ENCODE data around the gene NKAPD1.
"Not testable (repeated sequence)": the region's sequence is repeated elsewhere in the genome, so short reads cannot be mapped to it uniquely, and the experiment has no call there.

Gene NKAPD1, protein sequence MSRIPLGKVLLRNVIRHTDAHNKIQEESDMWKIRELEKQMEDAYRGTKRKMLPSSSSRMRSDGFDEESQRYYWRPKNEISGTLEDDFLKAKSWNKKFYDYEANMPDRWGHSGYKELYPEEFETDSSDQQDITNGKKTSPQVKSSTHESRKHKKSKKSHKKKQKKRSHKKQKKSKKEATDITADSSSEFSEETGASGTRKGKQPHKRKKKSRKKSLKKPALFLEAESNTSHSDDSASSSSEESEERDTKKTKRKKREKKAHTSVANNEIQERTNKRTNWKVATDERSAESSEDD
- long read RNA-seq, donor 1, transcript NKAPD1-202 (6 exons, 3,669 nt), result major isoform, 12 of 13 reads
- long read RNA-seq, donor 1, partial matches to known transcripts, result 0 of 13 reads
- long read RNA-seq, donor 1, other reads (novel, unspliced or antisense), result 0 of 13 reads
- long read RNA-seq, donor 2, partial matches to known transcripts, result 307 of 330 reads
- long read RNA-seq, donor 2, other reads (novel, unspliced or antisense), result 14 of 330 reads
- long read RNA-seq, donor 3, transcript NKAPD1-202 (6 exons, 3,669 nt), result major isoform, 5 of 6 reads
- long read RNA-seq, donor 3, partial matches to known transcripts, result 0 of 6 reads
- long read RNA-seq, donor 3, other reads (novel, unspliced or antisense), result 0 of 6 reads
- long read RNA-seq, donor 4, transcript NKAPD1-202 (6 exons, 3,669 nt), result major isoform, 5 of 6 reads
- long read RNA-seq, donor 4, partial matches to known transcripts, result 0 of 6 reads
- long read RNA-seq, donor 4, other reads (novel, unspliced or antisense), result 0 of 6 reads
- long read RNA-seq, donor 5, transcript NKAPD1-202 (6 exons, 3,669 nt), result major isoform, 11 of 17 reads
- long read RNA-seq, donor 5, partial matches to known transcripts, result 0 of 17 reads
- long read RNA-seq, donor 5, other reads (novel, unspliced or antisense), result 0 of 17 reads
- long read RNA-seq, donor 6, transcript NKAPD1-202 (6 exons, 3,669 nt), result major isoform, 14 of 16 reads
- long read RNA-seq, donor 6, partial matches to known transcripts, result 0 of 16 reads
- long read RNA-seq, donor 6, other reads (novel, unspliced or antisense), result 0 of 16 reads
- long read RNA-seq, donor 7, transcript NKAPD1-202 (6 exons, 3,669 nt), result major isoform, 17 of 32 reads
- long read RNA-seq, donor 7, partial matches to known transcripts, result 11 of 32 reads
- long read RNA-seq, donor 7, other reads (novel, unspliced or antisense), result 0 of 32 reads
- long read RNA-seq, donor 8, transcript NKAPD1-202 (6 exons, 3,669 nt), result major isoform, 8 of 9 reads
- long read RNA-seq, donor 8, partial matches to known transcripts, result 0 of 9 reads
- long read RNA-seq, donor 8, other reads (novel, unspliced or antisense), result 0 of 9 reads

DNA sequence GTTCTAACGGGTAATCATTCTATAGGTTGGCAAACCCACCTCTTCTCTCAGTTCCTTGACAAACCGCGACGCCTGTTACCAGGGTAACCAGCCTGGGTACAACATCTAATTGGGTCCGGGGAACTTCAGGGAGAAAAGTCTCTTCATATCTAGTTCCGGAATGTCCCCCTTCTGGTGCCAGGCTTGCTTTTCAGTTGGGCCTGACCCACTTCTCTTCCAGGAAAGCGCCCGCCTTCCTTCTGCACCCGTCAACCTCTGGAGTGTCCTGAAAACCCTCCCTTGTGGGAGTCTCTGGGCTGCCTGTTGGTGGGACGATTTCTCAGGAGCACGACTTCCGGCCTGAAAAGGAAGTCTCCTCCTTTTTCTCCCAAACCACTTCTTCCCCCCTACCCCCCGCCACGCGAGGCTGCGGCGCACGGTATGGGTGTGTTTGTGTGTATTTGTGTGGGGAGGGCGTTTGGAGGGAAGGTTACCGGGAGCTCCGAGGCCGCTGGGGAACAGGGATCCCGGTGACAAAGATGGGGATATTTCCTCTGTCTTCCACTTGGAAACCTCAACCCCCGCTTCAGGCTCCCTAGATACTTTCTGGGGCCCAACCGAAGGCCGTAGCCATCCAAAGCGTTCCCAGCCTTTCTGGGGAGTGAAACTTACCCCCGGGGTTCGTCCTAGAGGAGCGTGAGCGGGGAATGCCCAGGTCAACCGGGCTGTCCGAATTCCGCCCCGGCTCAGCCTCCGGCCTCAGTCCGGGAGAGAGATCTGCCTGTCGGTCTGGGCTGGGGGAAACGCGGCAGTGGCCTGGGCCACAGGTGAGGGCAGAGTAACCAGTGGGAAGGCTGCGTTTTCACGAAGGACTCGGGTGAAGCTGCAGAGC lies at the start of gene NKAPD1, which contains the start of gene PIH1D2:
TSS of gene NKAPD1 (plus strand) at position 359 of the 871 bp plus-strand sequence. CDS start 1,276 bp downstream, outside the sequence.
TSS of gene PIH1D2 (minus strand) at position 77 of the 871 bp plus-strand sequence. CDS start 843 bp downstream, outside the sequence.
- peak; percentile 92 for DNase-seq

GRCh38 chr11:112024773-112025678 lies 49.1 kb upstream of the NKAPD1 start, which contains the start of gene DLAT:
DLAT (plus strand) TSS chr11:112025408; CDS start chr11:112025473, 65 bp downstream.
- peak; percentile 95 for DNase-seq

GRCh38 chr11:112025707-112026106 lies 48.4 kb upstream of the NKAPD1 start:
- no peak for DNase-seq

GRCh38 chr11:112026784-112027410 lies 47.2 kb upstream of the NKAPD1 start:
- not testable (repeated sequence) for DNase-seq

GRCh38 chr11:112029460-112029859 lies 44.6 kb upstream of the NKAPD1 start:
- DNase-seq, result no peak

DNA sequence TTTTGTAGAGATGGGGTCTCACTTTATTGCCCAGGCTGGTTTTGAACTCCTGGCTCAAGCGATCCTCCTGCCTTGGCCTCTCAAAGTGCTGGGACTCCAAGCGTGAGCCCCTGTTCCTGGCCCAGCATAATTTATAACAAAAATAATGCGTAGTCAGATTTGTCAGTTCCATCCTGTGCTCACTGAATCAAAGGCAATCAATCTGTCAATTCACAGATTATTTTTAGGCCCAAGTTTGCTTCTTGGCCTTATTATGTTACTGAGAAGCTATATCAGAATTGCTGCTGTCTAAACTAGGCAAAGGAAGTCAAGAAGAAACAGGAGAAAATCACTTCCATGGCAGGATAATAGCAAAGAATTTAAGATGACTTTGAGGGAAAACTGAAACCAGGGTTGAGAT lies 40.2 kb upstream of the NKAPD1 start:
- DNase-seq, result no peak

DNA sequence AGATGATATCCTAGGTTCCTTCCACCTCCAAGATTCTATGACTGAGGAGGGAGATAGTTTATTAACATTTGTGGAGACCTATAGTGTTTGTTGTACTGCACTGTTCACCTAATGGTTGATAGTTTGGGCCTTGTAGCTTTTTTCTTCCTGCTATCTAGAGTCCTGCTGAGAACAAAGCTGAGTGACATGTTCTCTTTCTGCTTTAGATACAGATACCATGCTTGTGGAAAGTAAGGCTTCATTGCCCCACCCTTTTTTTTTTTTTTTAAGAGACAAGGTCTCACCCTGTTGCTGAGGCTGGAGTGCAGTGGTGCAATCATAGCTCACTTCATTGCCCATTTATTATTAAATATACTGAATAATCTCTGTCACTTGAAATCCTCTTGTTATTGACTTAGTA lies 36.6 kb upstream of the NKAPD1 start:
- no peak for DNase-seq

- DNase-seq, result no peak
These were observed 31.7 kb upstream of the NKAPD1 start for GRCh38 chr11:112042161-112042960.

DNA sequence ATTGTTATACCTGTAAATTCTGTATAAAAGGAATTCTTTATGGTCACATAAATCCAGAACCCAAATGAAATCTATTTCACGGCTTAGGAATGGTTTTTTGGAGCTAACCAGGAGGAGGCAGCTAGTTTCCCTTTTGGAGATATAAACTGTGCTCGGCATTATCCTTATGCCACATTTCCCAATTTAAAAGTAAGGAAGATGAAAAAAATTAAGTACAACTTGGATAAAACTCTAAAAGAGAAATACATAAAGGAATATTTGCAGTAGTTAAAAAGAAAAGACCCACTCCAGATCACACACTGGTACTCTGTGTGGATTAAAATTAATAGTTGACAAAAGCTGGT lies 31.2 kb upstream of the NKAPD1 start:
- no peak for DNase-seq

DNA sequence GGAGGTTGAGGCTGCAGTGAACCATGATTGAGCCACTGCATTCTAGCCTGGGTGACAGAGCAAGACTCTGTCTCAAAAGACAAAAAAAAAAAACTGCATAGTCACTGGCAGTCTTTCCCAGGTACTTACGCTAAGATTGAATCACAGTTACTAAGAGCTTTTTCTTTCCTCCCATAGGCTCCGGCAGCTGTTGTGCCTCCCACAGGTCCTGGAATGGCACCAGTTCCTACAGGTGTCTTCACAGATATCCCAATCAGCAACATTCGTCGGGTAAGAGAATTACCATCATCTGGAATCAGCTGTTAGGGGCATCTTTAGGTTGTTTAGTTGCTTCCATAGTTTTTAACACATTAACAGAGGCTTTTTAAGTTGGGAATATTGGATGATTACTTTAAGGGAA lies 29.1 kb upstream of the NKAPD1 start:
- no peak for DNase-seq

DNA sequence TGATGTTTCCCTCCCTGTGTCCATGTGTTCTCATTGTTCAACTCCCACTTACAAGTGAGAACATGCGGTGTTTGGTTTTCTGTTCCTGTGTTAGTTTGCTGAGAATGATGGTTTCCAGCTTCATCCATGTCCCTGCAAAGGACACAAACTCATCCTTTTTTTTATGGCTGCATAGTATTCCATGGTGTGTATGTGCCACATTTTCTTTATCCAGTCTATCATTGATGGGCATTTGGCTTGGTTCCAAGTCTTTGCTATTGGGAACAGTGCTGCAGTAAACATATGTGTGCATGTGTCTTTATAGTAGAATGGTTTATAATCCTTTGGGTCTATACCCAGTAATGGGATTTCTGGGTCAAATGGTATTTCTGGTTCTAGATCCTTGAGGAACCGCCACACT lies 27.5 kb upstream of the NKAPD1 start:
- DNase-seq, result not testable (repeated sequence)

GRCh38 chr11:112048256-112048655 lies 25.8 kb upstream of the NKAPD1 start:
- not testable (repeated sequence) for DNase-seq

DNA sequence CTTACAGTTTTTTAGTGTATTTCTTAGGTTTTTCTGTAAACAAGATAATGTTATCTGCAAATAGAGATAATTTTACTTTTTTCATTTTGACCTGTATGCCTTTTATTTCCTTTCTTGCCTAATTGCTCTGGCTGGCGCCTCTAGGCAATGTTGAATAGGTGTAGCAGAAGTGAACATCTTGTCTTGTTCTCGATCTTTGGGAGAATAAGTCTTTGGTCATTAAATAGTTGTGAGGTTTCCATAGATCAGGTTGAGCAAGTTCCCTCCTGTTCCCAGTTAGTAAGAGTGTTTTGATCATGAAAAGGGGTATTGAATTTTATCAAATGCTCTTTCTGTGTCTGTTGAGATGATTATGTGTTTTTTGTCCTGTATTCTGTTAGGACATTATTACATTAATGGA lies 24.3 kb upstream of the NKAPD1 start:
- no peak for DNase-seq

GRCh38 chr11:112050721-112051120 lies 23.4 kb upstream of the NKAPD1 start:
- DNase-seq, result no peak

DNA sequence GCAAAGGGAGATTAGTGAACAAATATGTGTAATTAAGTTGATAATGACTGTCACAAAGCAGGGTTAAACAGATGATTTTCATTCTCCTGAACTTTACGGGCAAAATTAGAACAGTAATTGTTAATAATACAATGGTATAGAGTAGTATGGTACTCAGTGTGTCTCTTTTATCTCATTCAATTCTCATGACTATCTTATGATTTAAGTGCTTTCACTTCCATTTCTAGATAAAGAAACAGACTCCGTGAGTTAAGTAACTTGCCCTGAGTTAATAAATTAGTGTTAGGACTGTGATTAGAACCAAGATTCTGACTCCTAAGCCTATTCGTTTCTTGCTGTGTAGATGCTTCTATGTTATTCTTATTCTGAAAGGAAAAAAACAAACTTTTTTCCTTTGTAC lies 22.3 kb upstream of the NKAPD1 start:
- no peak for DNase-seq

DNA sequence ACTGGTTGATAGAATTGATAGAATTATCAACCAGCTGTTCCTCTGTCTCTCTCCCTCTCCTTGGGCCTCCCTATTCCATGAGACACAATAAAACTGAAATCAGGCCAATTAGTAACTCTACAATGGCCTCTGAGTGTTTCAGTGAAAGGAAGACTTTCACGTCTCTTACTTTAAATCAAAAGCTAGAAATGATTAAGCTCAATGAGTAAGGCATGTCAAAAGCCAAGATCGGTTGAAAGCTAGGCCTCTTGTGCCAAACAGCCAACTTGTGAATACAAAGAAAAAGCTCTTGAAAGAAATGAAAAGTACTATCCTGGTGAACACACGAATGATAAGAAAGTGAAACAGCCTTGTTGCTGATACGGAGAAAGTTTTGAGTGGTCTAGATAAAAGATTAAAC lies 16.9 kb upstream of the NKAPD1 start:
- DNase-seq, result no peak

- no peak for DNase-seq
These were observed 16.0 kb upstream of the NKAPD1 start for GRCh38 chr11:112058103-112058502.

DNA sequence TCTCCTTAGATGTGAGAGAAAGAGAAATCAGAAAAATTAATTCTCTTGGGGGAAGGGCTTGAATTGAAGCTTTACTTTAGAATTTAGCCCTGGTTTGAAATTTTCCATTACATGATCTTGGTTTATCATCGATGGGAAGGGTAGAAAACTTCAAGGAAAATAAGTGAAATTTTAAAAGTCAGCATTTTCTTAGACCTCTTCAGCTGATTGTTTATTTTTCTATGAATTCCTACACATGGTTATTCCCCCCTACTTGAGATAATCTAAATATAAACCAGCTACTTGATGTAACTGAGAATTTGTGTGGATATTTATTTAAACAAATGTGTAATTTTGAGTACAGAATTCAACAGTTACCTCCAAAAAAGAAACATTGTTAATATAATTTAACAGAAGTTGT lies 11.2 kb upstream of the NKAPD1 start:
- DNase-seq, result no peak

- no peak for DNase-seq
These were observed 8.6 kb downstream of the NKAPD1 start for GRCh38 chr11:112082729-112083128.
